HCT116 (cell line): Measurements from ENCODE around the gene HIRIP3. TPM values are rescaled to one million over a fixed set of nuclear protein-coding genes. Genes with fewer than 3 reads are reported as not detected.

Experiments used
- ATAC-seq: fragments of 200-7000 bp; cut with Tn5 transposase; 2 replicates; pipeline ENCODE4 v1.9.1; 2020; ENCODE audit warnings: mild to moderate bottlenecking, moderate library complexity
- BruUV-seq: library from RNA; stranded (reverse); fragments of 400-500 nt; replicated peaks from 2 replicates; lab custom pipeline; 2021; lab: Mats Ljungman, UMichigan
- CTCF ChIA-PET: fragments of 300-600 bp; sonication (Branson Sonifier 250); formaldehyde crosslinking; loops from one replicate; lab custom pipeline; 2021; ENCODE audit warnings: antibody characterized with exemption; lab: Charles Lee
- POLR2A ChIA-PET: fragments of 300-600, 350-600 bp; sonication (Branson Sonifier 250); formaldehyde crosslinking; loops from one replicate; lab custom pipeline; 2021; ENCODE audit warnings: antibody characterized with exemption; lab: Charles Lee
- RAD21 ChIA-PET, 2 experiments: fragments of 300-600 bp; sonication (Branson Sonifier 250); formaldehyde crosslinking; loops; one replicate each; lab custom pipeline; 2023; ENCODE audit warnings: low total read pairs in 2 of 2; ENCODE audit not compliant: uncharacterized antibody in 2 of 2, unreplicated experiment in 2 of 2, low non-redundant PET in 1 of 2; lab: Charles Lee
- DNase-seq: peaks from one replicate; pipeline ENCODE4 v3.0.0-alpha.2; 2010; ENCODE audit warnings: low read depth, low spot score
- H2AFZ ChIP-seq: fragments of 200-600 bp; shearing (Covaris generic), sonication (generic); 2 replicates; pipeline ENCODE4 v1.6.1; 2017; ENCODE audit warnings: low read depth, mixed run types, mixed read lengths, antibody characterized with exemption, low read length; ENCODE audit not compliant: poor library complexity, severe bottlenecking
- H3K27ac ChIP-seq: 2 replicates; pipeline ENCODE4 v1.5.1; 2012; ENCODE audit warnings: low read depth, low read length
- H3K27me3 ChIP-seq: fragments of 200-600 bp; sonication (generic); 2 replicates; pipeline ENCODE4 v1.6.1; 2016; ENCODE audit warnings: mixed run types, low read length, mixed read lengths; ENCODE audit not compliant: insufficient read depth
- H3K36me3 ChIP-seq, 2 experiments: fragments of 200-500 bp in 1 of 2; fragments of 200-600 bp in 1 of 2; sonication (Bioruptor generic) in 1 of 2; sonication (generic) in 1 of 2; 2 replicates each; pipeline versions ENCODE4 v1.5.1 to v1.6.1; 2014 to 2016; ENCODE audit warnings: low read length in 2 of 2, inconsistent platforms in 1 of 2, mixed read lengths in 1 of 2, mixed run types in 1 of 2; ENCODE audit not compliant: insufficient read depth in 2 of 2, control insufficient read depth in 1 of 2
- H3K4me1 ChIP-seq, 2 experiments: fragments of 200-600 bp in 1 of 2; sonication (generic) in 1 of 2; 2 replicates each; pipeline versions ENCODE4 v1.5.1 to v1.6.1; 2012 to 2017; ENCODE audit warnings: low read length in 2 of 2, inconsistent platforms in 1 of 2, mild to moderate bottlenecking in 1 of 2, mixed read lengths in 1 of 2, mixed run types in 1 of 2, moderate library complexity in 1 of 2; ENCODE audit not compliant: insufficient read depth in 2 of 2, control insufficient read depth in 1 of 2
- H3K4me2 ChIP-seq: fragments of 200-600 bp; sonication (generic); 2 replicates; pipeline ENCODE4 v1.6.1; 2017; ENCODE audit warnings: mixed run types, low read length, mixed read lengths
- H3K4me3 ChIP-seq, 2 experiments: fragments of 200-600 bp in 1 of 2; sonication (generic) in 1 of 2; replicated peaks in 1 of 2; 2 replicates each; pipeline ENCODE4 v1.5.1; 2011 to 2016; ENCODE audit warnings: low read length in 2 of 2, control low read depth in 1 of 2, low read depth in 1 of 2, mild to moderate bottlenecking in 1 of 2, mixed read lengths in 1 of 2, mixed run types in 1 of 2
- H3K79me2 ChIP-seq: fragments of 200-600 bp; sonication (generic); 2 replicates; pipeline ENCODE4 v1.6.1; 2017; ENCODE audit warnings: mild to moderate bottlenecking, mixed run types, low read length, moderate library complexity, mixed read lengths; ENCODE audit not compliant: insufficient read depth
- H3K9ac ChIP-seq: fragments of 200-600 bp; sonication (generic); 2 replicates; pipeline ENCODE4 v1.6.1; 2016; ENCODE audit warnings: low read length, mixed read lengths
- H3K9me2 ChIP-seq: fragments of 200-600 bp; sonication (generic), shearing (Covaris generic); 2 replicates; pipeline ENCODE4 v1.6.1; 2017; ENCODE audit warnings: mixed run types, mild to moderate bottlenecking, moderate library complexity; ENCODE audit not compliant: insufficient read depth
- H3K9me3 ChIP-seq, 2 experiments: fragments of 200-500 bp in 1 of 2; fragments of 200-600 bp in 1 of 2; sonication (Bioruptor generic) in 1 of 2; sonication (generic) in 1 of 2; 2 replicates each; pipeline ENCODE4 v1.6.1; 2014 to 2017; ENCODE audit warnings: low read length in 2 of 2, mixed read lengths in 2 of 2, inconsistent platforms in 1 of 2, low read depth in 1 of 2, mild to moderate bottlenecking in 1 of 2, mixed run types in 1 of 2, moderate library complexity in 1 of 2; ENCODE audit not compliant: control insufficient read depth in 1 of 2, insufficient read depth in 1 of 2
- H4K20me1 ChIP-seq: fragments of 200-600 bp; sonication (generic), shearing (Covaris generic); 2 replicates; pipeline ENCODE4 v1.6.1; 2017; ENCODE audit warnings: mixed run types, mild to moderate bottlenecking, moderate library complexity; ENCODE audit not compliant: insufficient read depth
- CTCF ChIP-seq, 3 experiments: fragments of 200-600 bp in 1 of 3; sonication (generic) in 1 of 3; IDR thresholded peaks in 2 of 3; conservative IDR thresholded peaks in 1 of 3; 2 replicates each; pipeline ENCODE4 v1.5.1; 2012 to 2017; ENCODE audit warnings: low read depth in 2 of 3, low read length in 2 of 3, antibody characterized with exemption in 1 of 3, borderline replicate concordance in 1 of 3, control low read depth in 1 of 3, mild to moderate bottlenecking in 1 of 3, mixed read lengths in 1 of 3, mixed run types in 1 of 3, moderate library complexity in 1 of 3; ENCODE audit not compliant: insufficient read depth in 1 of 3
- ELF1 ChIP-seq: IDR thresholded peaks from 2 replicates; pipeline ENCODE4 v1.6.1; 2012; ENCODE audit warnings: low read depth, borderline replicate concordance
- EZH2 ChIP-seq: fragments of 200-600 bp; sonication (generic); IDR thresholded peaks from 2 replicates; pipeline ENCODE4 v1.6.1; 2017; ENCODE audit warnings: antibody characterized with exemption, mixed run types
- EZH2phosphoT487 ChIP-seq: fragments of 200-600 bp; IDR thresholded peaks from 2 replicates; pipeline ENCODE4 v1.6.1; 2018; ENCODE audit warnings: antibody characterized with exemption, borderline replicate concordance
- JUND ChIP-seq: IDR thresholded peaks from 2 replicates; pipeline ENCODE4 v1.6.1; 2012
- MAX ChIP-seq: IDR thresholded peaks from 2 replicates; pipeline ENCODE4 v1.6.1; 2012
- POLR2A ChIP-seq: IDR thresholded peaks from 2 replicates; pipeline ENCODE4 v1.7.0; 2011; ENCODE audit warnings: borderline replicate concordance; ENCODE audit not compliant: insufficient read depth, insufficient read length; ENCODE audit errors: extremely low read depth
- POLR2AphosphoS5 ChIP-seq: IDR thresholded peaks from 2 replicates; pipeline ENCODE4 v1.6.1; 2011; ENCODE audit warnings: mild to moderate bottlenecking, low read depth, low read length, moderate library complexity
- SRF ChIP-seq: IDR thresholded peaks from 2 replicates; pipeline ENCODE4 v1.6.1; 2012; ENCODE audit warnings: low read depth
- YY1 ChIP-seq: IDR thresholded peaks from 2 replicates; pipeline ENCODE4 v1.6.1; 2011; ENCODE audit warnings: low read length, low read depth, moderate library complexity, mild to moderate bottlenecking; ENCODE audit not compliant: insufficient replicate concordance; ENCODE audit errors: extremely low read depth
- ZBTB33 ChIP-seq: IDR thresholded peaks from 2 replicates; pipeline ENCODE4 v1.6.1; 2011; ENCODE audit warnings: mild to moderate bottlenecking, low read length, moderate library complexity; ENCODE audit not compliant: insufficient replicate concordance; ENCODE audit errors: extremely low read depth
- ZFX ChIP-seq: fragments of 450-650 bp; IDR thresholded peaks from 2 replicates; pipeline ENCODE4 v1.6.1; 2017
- ZNF274 ChIP-seq: fragments of 200-500 bp; sonication (Bioruptor generic); IDR thresholded peaks from 2 replicates; pipeline ENCODE4 v1.6.1; 2014; ENCODE audit warnings: mild to moderate bottlenecking, low read depth, low read length, inconsistent platforms
- intact Hi-C: fragments of 100-400 bp; cut with micrococcal nuclease; formaldehyde crosslinking; loops from 2 replicates; pipeline ENCODE4 v1.10.0; 2022
- total RNA-seq: library from RNA; stranded (reverse); gene quantifications from one replicate; pipeline ENCODE4 v1.2.1, GENCODE V29; 2021; ENCODE audit not compliant: unreplicated experiment

HIRIP3 gene
- total RNA-seq, 1 experiment from 2014 or later: 21.8 TPM

- H4K20me1 ChIP-seq: no peaks in the 10 kb centered on the region
- DNase-seq: no peak
- H3K4me3 ChIP-seq: no peak overlapping the region
- POLR2A ChIA-PET: interaction anchor here (2.0 kb wide), 1 partner anchor 13 kb away, joined by 9 read pairs; the partner anchor contains the start of gene TAOK2
- H2AFZ ChIP-seq: no peak overlapping the region
- RAD21 ChIA-PET: no interaction called here
- no peak overlapping the region for H3K27ac ChIP-seq
- no peaks in the 10 kb centered on the region for H3K4me1 ChIP-seq
- CTCF ChIA-PET: no interaction called here
- no peak overlapping the region for H3K9ac ChIP-seq
- no peaks in the 10 kb centered on the region for H3K27me3 ChIP-seq
- intact Hi-C loops: no loop called here
- TF ChIP-seq YY1 (no peak), MAX (no peak), SRF (no peak), POLR2A (no peak), EZH2 (no peak), POLR2AphosphoS5 (no peak), ELF1 (no peak), JUND (no peak), ZFX (no peak), EZH2phosphoT487 (no peak), CTCF (IDR thresholded peaks at IDR 0.05 in 2 of 3, conservative IDR thresholded peaks at IDR 0.05 in 1 of 3; ENCODE audit: borderline replicate concordance in 1 of 3, insufficient read depth in 1 of 3, low read depth in 2 of 3, low read length in 2 of 3) (no peak), ZNF274 (no peak), ZBTB33 (no peak)
- ATAC-seq: no peak
- no TSS peak for BruUV-seq
- H3K4me2 ChIP-seq: no peak overlapping the region
- H3K9me3 ChIP-seq: no peaks in the 10 kb centered on the region
- H3K9me2 ChIP-seq: no peaks in the 10 kb centered on the region
- H3K79me2 ChIP-seq: 0 out of 2 replicates have a peak, but pooled peaks cover 6% of the 10 kb centered on the region
- peaks cover 55 to 63% of the 10 kb centered on the region in 2 experiments for H3K36me3 ChIP-seq
Measured at GRCh38 chr16:29986231-29986630, 9.2 kb downstream of the HIRIP3 start.
